SKM-1 (cell line): ENCODE measurements around the gene MMP27.
A peak's percentile ranks its signal among the peaks of the same experiment; 100 is the strongest.
"Not testable (repeated sequence)": the region's sequence is repeated elsewhere in the genome, so short reads cannot be mapped to it uniquely, and the experiment has no call there.

Source experiments
- DNase-seq: peaks from one replicate; lab custom pipeline; 2025; ENCODE audit not compliant: unreplicated experiment; lab: John Stamatoyannopoulos, UW

Gene MMP27, protein sequence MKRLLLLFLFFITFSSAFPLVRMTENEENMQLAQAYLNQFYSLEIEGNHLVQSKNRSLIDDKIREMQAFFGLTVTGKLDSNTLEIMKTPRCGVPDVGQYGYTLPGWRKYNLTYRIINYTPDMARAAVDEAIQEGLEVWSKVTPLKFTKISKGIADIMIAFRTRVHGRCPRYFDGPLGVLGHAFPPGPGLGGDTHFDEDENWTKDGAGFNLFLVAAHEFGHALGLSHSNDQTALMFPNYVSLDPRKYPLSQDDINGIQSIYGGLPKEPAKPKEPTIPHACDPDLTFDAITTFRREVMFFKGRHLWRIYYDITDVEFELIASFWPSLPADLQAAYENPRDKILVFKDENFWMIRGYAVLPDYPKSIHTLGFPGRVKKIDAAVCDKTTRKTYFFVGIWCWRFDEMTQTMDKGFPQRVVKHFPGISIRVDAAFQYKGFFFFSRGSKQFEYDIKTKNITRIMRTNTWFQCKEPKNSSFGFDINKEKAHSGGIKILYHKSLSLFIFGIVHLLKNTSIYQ

DNA sequence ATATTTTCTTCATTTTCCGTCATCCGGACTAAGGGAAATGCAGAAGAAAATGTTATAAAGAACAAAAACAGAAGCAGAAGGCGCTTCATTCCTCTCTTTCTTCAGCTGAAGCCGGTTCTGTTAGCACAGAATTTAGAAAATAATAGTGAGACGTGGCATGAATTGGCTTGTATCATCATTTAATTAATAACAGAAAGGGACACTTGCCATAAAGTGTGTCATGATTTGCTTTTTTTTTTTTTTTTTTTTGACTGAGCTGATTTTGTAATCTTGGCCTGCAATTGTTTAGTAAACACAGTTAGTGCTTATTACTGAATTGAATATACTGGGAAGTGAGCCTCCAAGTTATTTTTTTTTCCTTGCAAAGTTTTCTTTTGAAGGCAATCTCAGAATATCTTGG, at the start of gene MMP27:
Gene MMP27, minus strand, starts transcription at position 144 of the 400 bp plus-strand sequence. Its CDS starts 55 bp downstream, at position 89.
- DNase-seq, result no peak

DNA sequence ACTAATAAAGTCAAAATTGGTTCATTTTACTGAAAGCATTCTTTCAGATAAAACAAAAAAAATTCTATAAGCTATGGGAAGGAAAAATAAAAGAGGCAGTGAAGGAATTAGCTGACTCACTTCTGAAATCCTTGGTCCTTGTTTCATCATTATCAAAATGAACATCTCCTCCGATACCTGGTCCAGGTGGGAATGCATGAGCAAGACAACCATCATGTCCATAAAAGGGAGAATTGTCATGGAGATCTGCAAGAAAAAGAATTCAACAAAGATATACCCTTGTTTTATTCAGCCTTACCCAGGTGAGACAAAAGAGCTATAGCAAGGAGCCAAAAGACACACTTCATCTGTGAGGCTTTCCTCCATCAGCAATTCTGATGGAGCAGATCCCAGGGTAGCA, 47.7 kb upstream of the MMP27 start:
- DNase-seq, result no peak

DNA sequence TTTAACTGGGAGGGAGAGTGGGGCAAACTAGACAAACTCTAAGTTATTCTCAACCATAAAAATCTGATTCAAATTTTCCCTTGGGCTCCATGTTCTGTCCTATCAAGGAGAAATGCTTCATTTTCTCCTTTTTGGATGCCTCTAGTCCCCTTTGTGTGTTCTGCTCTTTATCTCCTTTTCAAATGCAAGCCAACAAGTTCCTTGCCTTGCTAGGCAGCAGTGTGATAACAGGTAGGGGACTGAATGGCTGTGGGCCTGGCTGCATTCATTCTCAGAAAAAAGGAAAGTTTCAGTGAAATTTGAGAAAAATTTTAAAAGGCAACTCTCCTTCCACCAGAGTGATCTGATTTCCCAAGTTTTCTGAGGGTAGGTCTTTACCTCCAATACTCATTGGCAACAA, 46.1 kb upstream of the MMP27 start:
- DNase-seq, result no peak

DNA sequence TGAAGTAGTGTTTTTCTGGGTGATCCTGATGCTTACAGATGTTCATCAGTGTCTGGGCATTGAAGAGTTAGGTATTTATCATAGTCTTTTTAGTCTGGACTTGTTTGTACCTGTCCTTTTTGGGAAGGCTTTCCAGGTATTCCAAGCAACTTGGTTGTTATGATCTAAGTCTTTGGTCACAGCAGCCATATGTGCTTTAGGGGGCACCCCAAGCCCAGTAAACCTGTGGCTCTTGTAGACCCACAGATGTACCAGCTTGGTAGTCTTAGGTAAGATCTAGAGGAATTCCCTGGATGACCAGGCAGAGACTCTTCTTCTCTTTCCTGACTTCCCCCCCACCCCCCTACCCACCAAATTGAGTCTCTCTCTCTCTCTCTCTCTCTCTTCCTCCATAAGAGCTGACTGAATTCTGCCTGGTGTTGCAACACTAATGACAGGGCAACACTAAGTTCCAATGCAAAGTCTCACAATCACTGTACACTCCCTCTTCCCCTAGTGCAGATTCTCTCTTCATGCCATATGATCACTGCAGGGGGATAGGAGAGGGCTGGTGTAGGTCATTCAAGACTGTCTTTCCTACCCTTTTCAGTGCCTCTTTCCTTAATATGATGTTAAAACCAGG, 43.6 kb upstream of the MMP27 start:
- no peak for DNase-seq

DNA sequence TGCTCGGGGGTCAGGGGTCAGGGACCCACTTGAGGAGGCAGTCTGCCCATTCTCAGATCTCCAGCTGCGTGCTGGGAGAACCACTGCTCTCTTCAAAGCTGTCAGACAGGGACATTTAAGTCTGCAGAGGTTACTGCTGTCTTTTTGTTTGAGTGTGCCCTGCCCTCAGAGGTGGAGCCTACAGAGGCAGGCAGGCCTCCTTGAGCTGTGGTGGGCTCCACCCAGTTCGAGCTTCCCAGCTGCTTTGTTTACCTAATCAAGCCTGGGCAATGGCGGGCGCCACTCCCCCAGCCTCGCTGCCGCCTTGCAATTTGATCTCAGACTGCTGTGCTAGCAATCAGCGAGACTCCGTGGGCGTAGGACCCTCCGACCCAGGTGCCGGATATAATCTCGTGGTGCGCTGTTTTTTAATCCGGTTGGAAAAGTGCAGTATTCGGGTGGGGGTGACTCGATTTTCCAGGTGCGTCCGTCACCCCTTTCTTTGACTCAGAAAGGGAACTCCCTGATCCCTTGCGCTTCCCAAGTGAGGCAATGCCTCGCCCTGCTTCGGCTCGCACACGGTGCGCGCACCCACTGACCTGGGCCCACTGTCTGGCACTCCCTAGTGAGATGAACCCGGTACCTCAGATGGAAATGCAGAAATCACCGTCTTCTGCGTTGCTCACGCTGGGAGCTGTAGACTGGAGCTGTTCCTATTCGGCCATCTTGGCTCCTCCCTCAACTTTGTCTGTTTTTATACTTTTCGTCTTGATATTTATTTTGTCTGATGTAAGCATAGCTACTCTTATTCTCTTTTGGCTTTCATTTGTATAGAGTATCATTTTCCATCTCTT, 41.4 kb upstream of the MMP27 start:
- DNase-seq, result not testable (repeated sequence)

DNA sequence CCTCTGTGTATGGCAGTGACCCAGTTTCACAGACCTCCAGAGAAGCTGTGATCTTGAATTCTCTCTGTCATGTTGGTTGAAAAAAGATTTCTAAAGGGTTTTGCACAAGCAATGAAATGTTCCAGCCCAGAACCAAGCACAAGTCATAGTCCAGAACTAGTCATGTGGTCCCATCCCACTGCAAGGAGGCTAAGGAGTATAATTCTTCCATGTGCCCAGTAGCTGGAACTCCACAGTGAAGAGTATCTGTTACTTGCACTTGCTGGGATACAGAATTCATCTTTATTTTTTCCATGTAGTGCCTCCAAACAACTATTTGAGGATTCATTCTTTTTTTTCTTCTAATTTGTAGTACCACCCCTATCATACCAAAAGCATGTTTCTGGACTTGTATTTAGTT, 29.1 kb upstream of the MMP27 start:
- DNase-seq, result no peak

DNA sequence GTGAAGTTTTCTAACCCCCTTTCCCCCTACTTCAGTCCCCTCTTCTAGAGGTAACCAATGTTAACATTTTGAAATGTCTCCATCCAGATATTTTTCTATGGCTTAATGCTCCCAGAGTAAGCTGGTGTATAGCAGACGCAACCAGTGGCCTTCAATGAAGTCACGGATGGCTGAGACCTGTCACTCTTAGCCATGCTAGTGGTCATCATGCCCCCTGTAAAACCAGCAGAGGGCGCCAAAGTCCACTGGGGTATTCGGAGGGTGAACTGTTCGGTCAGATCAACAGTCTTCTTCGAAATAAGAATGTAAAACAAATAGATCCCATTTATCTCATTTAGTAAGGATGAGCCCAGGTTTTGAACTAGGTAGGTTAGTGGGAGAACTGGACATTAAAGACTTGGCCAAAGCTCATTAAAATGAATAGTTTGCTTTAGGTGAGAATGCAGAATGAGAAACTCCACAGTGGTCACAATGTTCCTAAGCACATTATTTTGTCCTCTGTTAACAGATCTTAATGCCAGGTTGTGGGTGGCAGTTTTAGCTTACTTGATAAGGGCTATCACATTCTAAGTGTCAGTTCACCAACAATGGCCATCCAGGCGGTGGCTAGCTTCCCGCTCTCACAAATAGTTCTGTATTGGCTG, 27.8 kb upstream of the MMP27 start:
- DNase-seq, result no peak

DNA sequence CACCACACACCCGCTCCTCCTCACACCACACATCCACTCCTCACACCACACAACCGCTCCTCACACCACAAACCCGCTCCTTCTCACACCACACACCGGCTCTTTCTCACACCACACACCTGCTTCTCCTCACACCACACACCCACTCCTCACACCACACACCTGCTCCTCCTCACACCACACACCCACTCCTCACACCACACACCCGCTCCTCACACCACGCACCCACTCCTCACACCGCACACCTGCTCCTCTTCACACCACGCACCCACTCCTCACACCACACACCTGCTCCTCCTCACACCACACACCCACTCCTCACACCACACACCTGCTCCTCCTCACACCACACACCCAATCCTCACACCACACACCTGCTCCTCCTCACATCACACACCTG, 25.4 kb upstream of the MMP27 start:
- DNase-seq, result not testable (repeated sequence)

DNA sequence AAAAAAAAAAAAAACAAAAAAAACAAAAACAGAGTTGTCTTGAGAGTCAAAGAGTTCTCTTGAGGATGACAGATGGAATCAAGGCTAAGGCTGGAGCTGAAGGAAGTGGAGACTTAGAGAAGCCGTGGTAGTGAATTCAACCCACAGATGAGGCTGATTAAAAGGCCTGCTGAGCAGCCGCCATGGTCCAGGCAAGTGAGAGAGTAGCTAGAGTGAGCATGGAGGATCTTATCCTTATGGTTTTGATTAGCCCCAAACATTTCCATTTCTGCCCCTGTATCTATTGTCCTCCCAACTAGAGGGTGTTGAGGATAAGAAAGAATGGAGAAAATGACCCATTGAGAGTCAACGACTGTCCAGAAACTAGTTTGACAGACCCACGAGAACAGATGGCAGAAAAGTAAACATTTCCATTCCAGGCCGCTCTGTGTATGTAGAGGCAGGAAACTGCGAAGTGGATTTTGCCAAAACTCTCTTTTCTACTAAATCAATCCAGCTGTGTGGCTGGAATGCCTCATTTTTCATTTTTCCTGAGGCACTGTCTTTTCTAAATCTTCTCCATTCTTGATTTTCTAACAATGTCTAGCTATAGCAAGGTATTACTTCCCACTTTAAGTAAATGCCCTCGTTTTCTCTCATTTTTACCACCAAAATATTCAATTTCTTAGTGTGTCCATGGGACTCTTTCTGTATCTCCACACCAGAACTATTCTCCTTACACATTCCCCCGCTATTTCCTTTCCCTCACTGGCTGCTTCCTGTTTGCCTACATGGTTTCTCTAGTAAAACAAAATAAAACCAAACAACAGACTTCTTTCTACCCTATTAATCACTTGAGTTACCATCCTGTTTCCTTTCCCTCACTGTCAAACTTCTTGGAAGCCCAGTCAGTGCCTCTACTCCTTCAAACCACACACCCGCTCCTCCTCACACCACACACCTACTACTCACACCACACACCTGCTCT, 24.6 kb upstream of the MMP27 start:
- no peak for DNase-seq

DNA sequence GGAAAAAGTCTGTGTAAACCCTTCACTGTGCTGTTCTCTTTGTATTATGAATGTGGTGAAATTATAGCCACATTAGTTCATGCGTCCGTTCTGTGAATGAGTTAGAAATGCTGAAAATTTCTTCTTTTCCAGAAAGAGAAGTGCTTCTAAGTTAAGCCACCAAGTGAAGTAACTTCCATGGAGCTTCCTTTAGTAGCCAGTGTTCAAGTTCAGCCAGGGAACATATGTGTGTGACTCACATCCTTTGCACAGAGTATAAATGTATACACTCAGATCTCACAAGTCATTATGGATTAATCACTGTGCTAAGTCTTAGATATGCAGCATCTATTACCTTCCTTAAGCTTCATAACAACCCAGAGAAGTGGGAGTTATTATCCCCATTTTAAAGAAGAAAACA, 22.3 kb upstream of the MMP27 start:
- peak; percentile 48 for DNase-seq

DNA sequence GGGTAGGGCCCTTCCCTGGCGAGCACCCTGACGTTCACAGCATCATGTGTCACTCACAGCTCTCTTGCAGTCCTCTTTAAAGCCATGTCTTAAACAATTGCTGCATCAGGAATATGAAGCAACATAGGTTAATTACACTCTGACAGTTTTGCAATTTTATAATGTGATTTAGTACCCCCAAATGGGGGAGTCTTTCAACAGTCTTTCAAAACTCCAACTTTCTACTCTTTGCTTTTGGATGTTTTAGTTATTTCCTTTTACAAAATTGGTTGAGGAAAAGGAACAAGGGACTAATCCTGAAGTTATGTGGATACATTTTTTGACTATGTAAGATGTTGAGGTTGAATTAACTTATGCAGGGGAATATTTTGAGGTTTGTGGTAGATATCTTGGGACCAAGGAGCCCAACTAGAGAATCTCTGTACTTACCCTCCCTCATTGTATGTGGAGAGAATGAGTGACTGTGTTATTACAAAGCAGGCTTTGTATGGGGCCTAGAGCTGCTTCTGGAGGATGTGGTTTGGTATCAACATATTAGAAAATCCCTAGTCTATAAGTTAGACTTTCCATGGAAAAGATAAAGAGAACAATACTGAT, 19.4 kb upstream of the MMP27 start, which contains the start of gene MMP8:
Gene MMP8, minus strand, starts transcription at position 51 of the 597 bp plus-strand sequence. CDS start 99 bp downstream, outside the sequence.
- DNase-seq, result no peak

DNA sequence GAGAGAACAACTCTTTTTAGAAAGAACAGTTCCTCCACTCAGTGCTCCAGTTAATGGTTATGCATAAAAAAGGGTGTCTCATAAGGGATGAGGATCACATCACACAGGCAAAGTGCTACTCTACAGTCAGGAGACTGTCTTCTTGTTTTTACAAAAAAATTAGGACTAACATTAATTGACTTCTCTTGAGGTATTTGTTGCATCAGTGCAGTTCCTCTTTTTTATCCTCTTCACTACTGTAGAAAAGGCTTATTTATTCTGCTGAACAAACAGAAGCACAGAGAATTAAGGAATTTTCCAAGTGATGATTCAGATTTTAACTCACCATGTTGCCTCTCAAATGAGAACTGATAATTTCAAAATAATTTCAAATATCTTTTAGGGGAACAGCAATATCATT, 17.3 kb upstream of the MMP27 start:
- DNase-seq, result peak; percentile 68

DNA sequence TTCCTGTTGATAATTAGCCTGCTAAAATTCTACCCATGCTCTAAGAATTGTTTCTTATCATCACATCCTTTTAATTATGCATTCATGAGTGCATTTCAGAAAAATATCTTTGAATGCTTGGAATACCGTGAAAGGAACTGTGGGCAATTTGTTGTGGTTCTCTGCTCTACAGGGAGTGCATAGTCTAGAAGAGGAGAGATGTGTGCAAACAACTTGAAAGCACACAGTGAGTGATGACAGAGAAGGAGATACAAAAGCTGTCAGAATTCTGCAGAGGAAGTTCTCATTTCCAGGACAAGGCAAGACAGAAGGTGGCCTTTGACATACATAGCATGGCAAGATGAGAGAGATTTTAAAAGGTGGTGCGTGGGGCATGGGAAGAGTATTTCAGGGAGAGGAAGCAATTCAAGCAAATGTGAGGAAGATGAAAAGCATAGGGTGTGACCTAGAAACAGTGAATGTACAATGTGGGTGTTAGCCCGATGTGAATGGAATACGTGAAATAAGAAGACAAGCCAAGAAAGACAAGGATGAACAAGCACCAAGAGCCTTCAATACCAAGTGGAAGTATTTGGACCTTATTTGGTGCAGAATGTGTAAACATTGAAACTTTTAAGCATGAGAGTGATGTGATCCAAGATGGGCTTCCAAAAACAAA, 14.2 kb upstream of the MMP27 start:
- no peak for DNase-seq

DNA sequence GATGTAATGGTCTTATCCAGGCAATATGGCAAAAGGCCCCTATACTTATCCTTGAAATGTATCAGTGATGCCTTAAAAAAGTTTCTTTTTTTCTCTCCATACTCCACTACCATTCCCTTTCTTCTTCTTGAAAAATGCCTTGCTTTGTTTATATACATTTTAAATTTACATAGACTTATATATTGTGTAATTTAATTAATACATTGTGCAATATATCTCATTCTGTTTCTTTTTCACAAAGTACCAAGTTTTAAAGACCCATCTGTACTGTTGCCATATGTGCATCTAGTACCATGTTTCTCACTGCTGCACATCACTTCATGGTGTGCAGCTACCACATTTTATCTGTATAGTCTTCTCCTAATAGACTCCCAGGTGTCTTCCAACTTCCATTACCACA, 11.7 kb upstream of the MMP27 start:
- no peak for DNase-seq

DNA sequence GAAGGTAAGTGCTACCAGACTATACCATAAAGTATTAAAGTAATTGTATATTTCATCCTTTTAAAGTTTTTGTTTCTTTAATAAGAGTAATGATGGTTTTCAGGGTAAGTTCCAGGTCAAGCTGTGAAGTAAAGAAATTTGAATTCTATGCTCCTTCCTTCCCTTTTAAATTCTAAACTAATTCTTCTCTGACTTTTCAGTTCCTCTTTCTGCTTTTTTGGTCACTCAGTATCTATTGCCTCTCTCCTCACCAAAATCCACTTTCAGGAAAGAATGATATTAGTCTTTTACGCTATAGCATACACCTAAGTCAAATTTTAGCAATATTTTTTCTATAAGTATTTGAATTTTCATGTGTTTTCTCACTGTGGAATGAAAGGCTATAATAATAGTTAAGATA, 11.0 kb upstream of the MMP27 start:
- DNase-seq, result peak; percentile 26

DNA sequence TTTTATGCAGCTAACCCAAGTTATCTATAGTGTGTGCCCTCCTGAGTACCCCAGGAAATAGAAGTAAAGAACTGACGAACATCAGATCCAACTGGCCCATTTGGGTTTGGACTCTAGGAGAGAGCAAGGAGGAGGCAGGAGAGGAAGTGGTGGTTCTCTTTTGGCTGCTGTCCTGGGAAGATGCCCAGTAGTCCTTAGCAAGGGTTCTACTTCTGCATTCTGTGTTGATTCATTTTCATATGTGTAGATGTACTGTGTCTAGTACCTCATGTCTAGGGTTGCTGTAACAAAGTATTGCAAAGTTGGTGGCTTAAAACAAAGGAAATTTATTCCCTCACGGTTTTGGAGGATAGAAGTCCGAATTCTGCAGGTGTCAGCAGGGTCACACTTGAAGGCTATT, 6.6 kb upstream of the MMP27 start:
- DNase-seq, result no peak

DNA sequence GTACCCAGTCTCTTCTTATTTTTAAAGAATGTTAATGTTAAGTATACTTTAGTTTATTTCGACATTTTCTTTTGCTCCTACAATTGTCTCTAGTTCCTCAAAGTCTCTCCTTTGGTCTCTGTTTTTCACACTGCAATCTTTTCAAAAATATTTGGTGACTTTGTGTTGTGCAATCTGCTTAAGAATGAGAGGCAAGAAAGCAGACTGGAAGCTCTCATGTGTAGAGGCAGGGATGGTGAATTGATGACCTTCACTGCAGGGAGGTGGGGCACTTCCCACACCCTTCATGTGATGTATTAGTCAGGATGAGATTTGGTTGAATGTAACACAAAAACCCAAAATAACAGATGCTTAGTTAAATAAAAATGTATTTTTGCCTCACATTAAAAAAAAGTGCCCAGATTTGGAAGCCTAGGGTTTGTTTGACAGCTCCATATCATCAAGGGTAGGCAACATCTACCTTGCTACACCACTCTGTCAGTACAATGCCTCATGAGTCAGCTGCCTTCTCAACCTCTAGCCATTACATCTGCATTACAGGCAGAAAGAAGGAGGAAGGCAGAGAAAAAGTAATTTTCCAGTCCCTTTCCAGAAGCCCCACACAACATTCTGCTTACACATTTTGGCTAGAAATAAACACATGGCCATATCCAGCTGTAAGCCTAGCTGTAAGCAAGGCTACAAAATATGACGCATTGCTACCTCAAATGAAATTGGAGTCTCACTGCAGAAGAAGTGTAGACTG, 3.8 kb upstream of the MMP27 start:
- peak; percentile 57 for DNase-seq

DNA sequence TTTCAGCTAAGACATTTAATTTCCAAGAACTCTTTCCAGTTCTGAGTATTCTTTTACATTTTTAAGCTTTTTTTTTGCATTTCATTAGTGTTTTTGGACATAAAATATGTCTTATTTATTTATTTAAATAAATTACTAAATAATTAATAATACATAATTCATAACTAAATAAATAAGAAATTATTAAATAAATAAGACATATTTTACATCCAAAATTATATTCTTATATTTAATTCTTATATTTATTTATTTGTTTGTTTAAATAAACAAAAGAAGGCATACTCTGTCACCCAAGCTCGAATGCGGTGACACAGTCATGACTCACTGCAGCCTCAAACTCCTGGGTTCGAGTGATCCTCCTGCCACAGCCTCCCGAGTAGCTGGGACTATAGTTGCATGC, 3.1 kb upstream of the MMP27 start:
- no peak for DNase-seq
